HAP-1 (cell line): Measurements from ENCODE around the gene CMSS1.

Experiments used
- DNase-seq, 2 experiments: peaks; one replicate each; pipeline ENCODE4 v3.0.0-alpha.2; 2016 to 2020; ENCODE audit warnings: low spot score in 2 of 2
- H3K27me3 ChIP-seq: fragments of 250-450 bp; sonication (Bioruptor Pico); 2 replicates; pipeline ENCODE4 v1.5.1; 2020; ENCODE audit warnings: low read depth, mild to moderate bottlenecking, moderate library complexity
- H3K36me3 ChIP-seq: fragments of 250-450 bp; sonication (Bioruptor Pico); replicated peaks from 2 replicates; pipeline ENCODE4 v1.5.1; 2020; ENCODE audit warnings: mild to moderate bottlenecking
- H3K4me1 ChIP-seq: fragments of 250-450 bp; sonication (Bioruptor Pico); 2 replicates; pipeline ENCODE4 v1.5.1; 2020; ENCODE audit warnings: mild to moderate bottlenecking
- H3K4me3 ChIP-seq: fragments of 250-450 bp; sonication (Bioruptor Pico); 2 replicates; pipeline ENCODE4 v1.5.1; 2020; ENCODE audit warnings: mild to moderate bottlenecking, moderate library complexity
- H3K9me3 ChIP-seq: fragments of 250-450 bp; sonication (Bioruptor Pico); 2 replicates; pipeline ENCODE4 v1.5.1; 2020; ENCODE audit warnings: mild to moderate bottlenecking, moderate library complexity
- in situ Hi-C: fragments of 300-500 bp; cut with MboI; formaldehyde crosslinking; loops from 3 replicates; pipeline ENCODE4 v1.14.3; 2020; ENCODE audit warnings: low sequenced_read_pairs, inconsistent platforms, mixed read lengths

Gene CMSS1

GRCh38 chr3:99895131-99895696 is 77.6 kb downstream of the CMSS1 start:
- in situ Hi-C loops: no loop called here
- no peak for DNase-seq

GRCh38 chr3:99895703-99896441 is 78.2 kb downstream of the CMSS1 start:
- Histone ChIP-seq H3K27me3 (no peaks in the 10 kb centered on the region), H3K9me3 (no peaks in the 10 kb centered on the region), H3K4me3 (no peak overlapping the region), H3K4me1 (peaks cover 9% of the 10 kb centered on the region), H3K36me3 (no peaks in the 10 kb centered on the region)
- DNase-seq: no peak
- in situ Hi-C loops: no loop called here

More at GRCh38 chr3:99895131-99895696, 77.6 kb downstream of the CMSS1 start:
- no peaks in the 10 kb centered on the region for H3K27me3 ChIP-seq
- H3K9me3 ChIP-seq: no peaks in the 10 kb centered on the region
- H3K36me3 ChIP-seq: no peaks in the 10 kb centered on the region
- H3K4me3 ChIP-seq: no peak overlapping the region
- H3K4me1 ChIP-seq: peaks cover 9% of the 10 kb centered on the region

- no peaks in the 10 kb centered on the region for H3K27me3 ChIP-seq
- no peak overlapping the region for H3K4me3 ChIP-seq
- peaks cover 14% of the 10 kb centered on the region for H3K4me1 ChIP-seq
- in situ Hi-C loops: no loop called here
- no peaks in the 10 kb centered on the region for H3K9me3 ChIP-seq
- H3K36me3 ChIP-seq: no peaks in the 10 kb centered on the region
- peak; percentile 18 to 64 for DNase-seq
These were observed 78.8 kb downstream of the CMSS1 start for GRCh38 chr3:99896482-99896881.

GRCh38 chr3:99899603-99900002 is 81.9 kb downstream of the CMSS1 start:
- Histone ChIP-seq H3K9me3 (no peaks in the 10 kb centered on the region), H3K36me3 (no peaks in the 10 kb centered on the region; the same call in 1 of the 2 replicates), H3K27me3 (no peaks in the 10 kb centered on the region), H3K4me1 (peaks cover 18% of the 10 kb centered on the region), H3K4me3 (no peak overlapping the region)
- no peak for DNase-seq
- in situ Hi-C loops: no loop called here

GRCh38 chr3:99900248-99900647 is 82.6 kb downstream of the CMSS1 start:
- Histone ChIP-seq H3K9me3 (no peaks in the 10 kb centered on the region), H3K27me3 (no peaks in the 10 kb centered on the region), H3K36me3 (no peaks in the 10 kb centered on the region; the same call in 1 of the 2 replicates), H3K4me3 (no peak overlapping the region), H3K4me1 (peaks cover 18% of the 10 kb centered on the region)
- DNase-seq: no peak
- in situ Hi-C loops: no loop called here

GRCh38 chr3:99901200-99901926 is 83.7 kb downstream of the CMSS1 start:
- in situ Hi-C loops: no loop called here
- peak in 1 of 2 experiments; percentile 34 for DNase-seq
- no peak overlapping the region for H3K4me3 ChIP-seq
- no peaks in the 10 kb centered on the region for H3K9me3 ChIP-seq
- no peaks in the 10 kb centered on the region; the same call in 1 of the 2 replicates for H3K36me3 ChIP-seq
- peaks cover 13% of the 10 kb centered on the region for H3K4me1 ChIP-seq
- H3K27me3 ChIP-seq: no peaks in the 10 kb centered on the region

- Histone ChIP-seq H3K9me3 (no peaks in the 10 kb centered on the region), H3K27me3 (no peaks in the 10 kb centered on the region), H3K4me1 (peaks cover 8% of the 10 kb centered on the region), H3K36me3 (no peaks in the 10 kb centered on the region; the same call in 1 of the 2 replicates), H3K4me3 (no peak overlapping the region)
- in situ Hi-C loops: no loop called here
- no peak for DNase-seq
These were observed 84.4 kb downstream of the CMSS1 start for GRCh38 chr3:99902091-99902490.

GRCh38 chr3:99903869-99904268 is 86.2 kb downstream of the CMSS1 start:
- no peaks in the 10 kb centered on the region; the same call in 1 of the 2 replicates for H3K36me3 ChIP-seq
- DNase-seq: no peak
- in situ Hi-C loops: no loop called here

GRCh38 chr3:99907959-99908544 is 90.4 kb downstream of the CMSS1 start:
- H3K9me3 ChIP-seq: no peaks in the 10 kb centered on the region
- no peaks in the 10 kb centered on the region for H3K4me1 ChIP-seq
- in situ Hi-C loops: no loop called here
- no peaks in the 10 kb centered on the region for H3K36me3 ChIP-seq
- no peaks in the 10 kb centered on the region for H3K27me3 ChIP-seq
- DNase-seq: no peak
- no peak overlapping the region for H3K4me3 ChIP-seq

More at GRCh38 chr3:99903869-99904268, 86.2 kb downstream of the CMSS1 start:
- H3K4me1 ChIP-seq: peaks cover 8% of the 10 kb centered on the region
- no peaks in the 10 kb centered on the region for H3K27me3 ChIP-seq
- no peak overlapping the region for H3K4me3 ChIP-seq
- H3K9me3 ChIP-seq: no peaks in the 10 kb centered on the region

- Histone ChIP-seq H3K36me3 (no peaks in the 10 kb centered on the region), H3K27me3 (no peaks in the 10 kb centered on the region), H3K9me3 (no peaks in the 10 kb centered on the region), H3K4me1 (peaks cover 7% of the 10 kb centered on the region), H3K4me3 (no peak overlapping the region)
- in situ Hi-C loops: no loop called here
- no peak for DNase-seq
These were observed 92.2 kb downstream of the CMSS1 start for GRCh38 chr3:99909714-99910495.

GRCh38 chr3:99910752-99911290 is 93.2 kb downstream of the CMSS1 start:
- Histone ChIP-seq H3K4me1 (peaks cover 8% of the 10 kb centered on the region), H3K4me3 (no peak overlapping the region), H3K9me3 (no peaks in the 10 kb centered on the region), H3K36me3 (no peaks in the 10 kb centered on the region), H3K27me3 (no peaks in the 10 kb centered on the region)
- DNase-seq: no peak
- in situ Hi-C loops: no loop called here

- no peaks in the 10 kb centered on the region for H3K9me3 ChIP-seq
- DNase-seq: no peak
- H3K36me3 ChIP-seq: no peaks in the 10 kb centered on the region
- in situ Hi-C loops: no loop called here
- H3K27me3 ChIP-seq: no peaks in the 10 kb centered on the region
- no peak overlapping the region for H3K4me3 ChIP-seq
- H3K4me1 ChIP-seq: peaks cover 8% of the 10 kb centered on the region
These were observed 93.8 kb downstream of the CMSS1 start for GRCh38 chr3:99911433-99911832.

- peaks cover 8% of the 10 kb centered on the region for H3K4me1 ChIP-seq
- H3K4me3 ChIP-seq: no peak overlapping the region
- H3K36me3 ChIP-seq: no peaks in the 10 kb centered on the region
- H3K27me3 ChIP-seq: no peaks in the 10 kb centered on the region
- in situ Hi-C loops: no loop called here
- DNase-seq: no peak
- H3K9me3 ChIP-seq: no peaks in the 10 kb centered on the region
These were observed 98.3 kb downstream of the CMSS1 start for GRCh38 chr3:99915906-99916432.
